Uterus (tissue), 4 donors: ENCODE measurements around the gene SERPINB2. TPM values are rescaled to one million over a fixed set of nuclear protein-coding genes. Genes with fewer than 3 reads are reported as not detected.

Experiments
- DNase-seq, 2 donors: peaks; one replicate each; pipeline ENCODE4 v3.0.0-alpha.2; 2019 to 2020
- H3K27ac ChIP-seq, 2 donors: fragments of 200-600 bp; sonication (generic); 1 replicate in 1 of 2; 2 replicates in 1 of 2; pipeline ENCODE4 v1.5.1; 2016 to 2018
- H3K27me3 ChIP-seq, 2 donors: fragments of 200-600 bp; sonication (generic); one replicate each; pipeline ENCODE4 v1.5.1; 2018 to 2019; ENCODE audit warnings: control low read depth in 1 of 2
- H3K36me3 ChIP-seq, 2 donors: fragments of 200-600 bp; sonication (generic); one replicate each; pipeline ENCODE4 v1.5.1; 2019; ENCODE audit warnings: control low read depth in 1 of 2
- H3K4me1 ChIP-seq, 2 donors: fragments of 200-600 bp; sonication (generic); one replicate each; pipeline ENCODE4 v1.5.1; 2018 to 2019; ENCODE audit warnings: control low read depth in 1 of 2
- H3K4me3 ChIP-seq, 2 donors: fragments of 200-600 bp; sonication (generic); 1 replicate in 1 of 2; 2 replicates in 1 of 2; pipeline ENCODE4 v1.5.1; 2018 to 2019; ENCODE audit warnings: mild to moderate bottlenecking in 1 of 2
- H3K9me3 ChIP-seq, 2 donors: fragments of 200-600 bp; sonication (generic); one replicate each; pipeline ENCODE4 v1.5.1; 2019; ENCODE audit warnings: control low read depth in 1 of 2
- POLR2A ChIP-seq, 2 donors: fragments of 450-650 bp; IDR thresholded peaks; one replicate each; pipeline ENCODE4 v1.6.1; 2016; ENCODE audit warnings: antibody characterized with exemption in 2 of 2, mild to moderate bottlenecking in 1 of 2, moderate library complexity in 1 of 2
- intact Hi-C: fragments of 100-400 bp; cut with DNase I; formaldehyde crosslinking; loops from one replicate; pipeline ENCODE4 v1.15.1; 2023; ENCODE audit warnings: low total_unique reads
- total RNA-seq, 4 donors: library from RNA; depleted of rRNA in 3 of 4; stranded (reverse); fragments of >200 nt in 3 of 4; gene quantifications; one replicate each; pipeline versions ENCODE4 v1.1.0 to v1.2.4, GENCODE V29; 2014 to 2023
- TF ChIP-seq, protein P1 (sequence below), 4 experiments: fragments of 200-600 bp in 2 of 4; fragments of 450-650 bp in 2 of 4; sonication (generic) in 2 of 4; IDR thresholded peaks; one replicate each; pipeline ENCODE4 v1.5.1; 2016 to 2019; ENCODE audit warnings: antibody characterized with exemption in 4 of 4, mild to moderate bottlenecking in 2 of 4, moderate library complexity in 1 of 4
- donor health status: DM: yes; HTN: yes; CAD: no.

The SERPINB2 gene
- total RNA-seq, 4 donors from 2014 or later: 0.55 to 8.2 TPM; not detected in 2

- TF ChIP-seq POLR2A (IDR thresholded peaks at IDR 0.05): no peak
- TF ChIP-seq, protein P1, sequence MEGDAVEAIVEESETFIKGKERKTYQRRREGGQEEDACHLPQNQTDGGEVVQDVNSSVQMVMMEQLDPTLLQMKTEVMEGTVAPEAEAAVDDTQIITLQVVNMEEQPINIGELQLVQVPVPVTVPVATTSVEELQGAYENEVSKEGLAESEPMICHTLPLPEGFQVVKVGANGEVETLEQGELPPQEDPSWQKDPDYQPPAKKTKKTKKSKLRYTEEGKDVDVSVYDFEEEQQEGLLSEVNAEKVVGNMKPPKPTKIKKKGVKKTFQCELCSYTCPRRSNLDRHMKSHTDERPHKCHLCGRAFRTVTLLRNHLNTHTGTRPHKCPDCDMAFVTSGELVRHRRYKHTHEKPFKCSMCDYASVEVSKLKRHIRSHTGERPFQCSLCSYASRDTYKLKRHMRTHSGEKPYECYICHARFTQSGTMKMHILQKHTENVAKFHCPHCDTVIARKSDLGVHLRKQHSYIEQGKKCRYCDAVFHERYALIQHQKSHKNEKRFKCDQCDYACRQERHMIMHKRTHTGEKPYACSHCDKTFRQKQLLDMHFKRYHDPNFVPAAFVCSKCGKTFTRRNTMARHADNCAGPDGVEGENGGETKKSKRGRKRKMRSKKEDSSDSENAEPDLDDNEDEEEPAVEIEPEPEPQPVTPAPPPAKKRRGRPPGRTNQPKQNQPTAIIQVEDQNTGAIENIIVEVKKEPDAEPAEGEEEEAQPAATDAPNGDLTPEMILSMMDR (IDR thresholded peaks at IDR 0.05): no peak
- intact Hi-C loops: no loop called here
- Histone ChIP-seq H3K9me3 (no peaks in the 10 kb centered on the region), H3K36me3 (no peaks in the 10 kb centered on the region), H3K27me3 (no peaks in the 10 kb centered on the region), H3K4me3 (no peak overlapping the region), H3K4me1 (no peaks in the 10 kb centered on the region), H3K27ac (no peak overlapping the region)
- DNase-seq: no peak
These were observed 36.9 kb upstream of the SERPINB2 start for GRCh38 chr18:63850636-63851035.

DNA sequence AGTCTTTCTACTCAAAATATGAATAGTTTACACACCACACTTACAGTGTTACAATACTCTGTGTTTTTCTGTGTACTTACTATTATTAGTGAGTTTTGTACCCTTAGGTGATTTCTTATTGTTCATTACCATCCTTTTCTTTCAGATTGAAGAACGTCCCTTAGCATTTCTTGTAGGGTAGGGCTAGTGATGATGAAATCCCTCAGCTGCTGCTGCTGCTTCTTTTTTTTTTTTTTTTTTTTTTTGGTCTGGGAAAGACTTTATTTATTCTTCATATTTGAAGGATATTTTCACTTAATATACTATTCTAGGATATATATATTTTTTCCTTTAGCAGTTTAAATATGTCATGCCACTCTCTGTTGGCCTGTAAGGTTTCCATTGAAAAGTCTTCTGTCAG is 29.0 kb upstream of the SERPINB2 start:
- no peak for DNase-seq
- H3K36me3 ChIP-seq: no peaks in the 10 kb centered on the region
- no peaks in the 10 kb centered on the region for H3K4me1 ChIP-seq
- no peak overlapping the region for H3K27ac ChIP-seq
- intact Hi-C loops: no loop called here
- H3K27me3 ChIP-seq: no peaks in the 10 kb centered on the region
- no peaks in the 10 kb centered on the region for H3K9me3 ChIP-seq
- H3K4me3 ChIP-seq: no peak overlapping the region
- TF ChIP-seq, protein P1 (IDR thresholded peaks at IDR 0.05): no peak
- TF ChIP-seq POLR2A (IDR thresholded peaks at IDR 0.05): no peak

- Histone ChIP-seq H3K27ac (no peak overlapping the region), H3K27me3 (no peaks in the 10 kb centered on the region), H3K9me3 (no peaks in the 10 kb centered on the region), H3K4me1 (no peaks in the 10 kb centered on the region), H3K4me3 (no peak overlapping the region), H3K36me3 (no peaks in the 10 kb centered on the region)
- TF ChIP-seq POLR2A (IDR thresholded peaks at IDR 0.05): no peak
- TF ChIP-seq, protein P1 (IDR thresholded peaks at IDR 0.05): no peak
- no peak for DNase-seq
- intact Hi-C loops: no loop called here
These were observed 27.6 kb upstream of the SERPINB2 start for GRCh38 chr18:63859781-63860475.

DNA sequence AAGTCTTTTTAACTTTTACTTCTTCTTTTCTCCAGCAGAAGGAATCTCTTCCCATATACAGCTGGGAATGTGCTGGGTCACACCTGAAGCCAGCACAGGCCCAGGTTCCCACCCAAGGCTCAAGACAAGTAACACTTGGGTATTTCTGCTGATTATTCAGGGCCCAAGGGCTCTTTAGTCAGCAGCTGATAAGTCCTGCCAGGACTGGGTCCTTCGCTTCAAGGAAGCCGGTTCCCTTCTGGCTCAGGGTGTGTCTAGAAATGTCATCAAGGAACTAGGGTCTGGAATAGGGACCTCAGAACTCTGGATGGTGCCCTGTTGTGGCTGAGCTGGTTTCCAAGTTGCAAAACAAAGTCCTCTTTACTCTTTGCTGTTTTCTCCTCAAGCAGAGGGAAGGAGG is 27.0 kb upstream of the SERPINB2 start:
- no peak overlapping the region for H3K27ac ChIP-seq
- no peak for DNase-seq
- H3K9me3 ChIP-seq: no peaks in the 10 kb centered on the region
- TF ChIP-seq POLR2A (IDR thresholded peaks at IDR 0.05): no peak
- TF ChIP-seq, protein P1 (IDR thresholded peaks at IDR 0.05): no peak
- H3K4me1 ChIP-seq: no peaks in the 10 kb centered on the region
- intact Hi-C loops: no loop called here
- no peaks in the 10 kb centered on the region for H3K27me3 ChIP-seq
- no peak overlapping the region for H3K4me3 ChIP-seq
- no peaks in the 10 kb centered on the region for H3K36me3 ChIP-seq

DNA sequence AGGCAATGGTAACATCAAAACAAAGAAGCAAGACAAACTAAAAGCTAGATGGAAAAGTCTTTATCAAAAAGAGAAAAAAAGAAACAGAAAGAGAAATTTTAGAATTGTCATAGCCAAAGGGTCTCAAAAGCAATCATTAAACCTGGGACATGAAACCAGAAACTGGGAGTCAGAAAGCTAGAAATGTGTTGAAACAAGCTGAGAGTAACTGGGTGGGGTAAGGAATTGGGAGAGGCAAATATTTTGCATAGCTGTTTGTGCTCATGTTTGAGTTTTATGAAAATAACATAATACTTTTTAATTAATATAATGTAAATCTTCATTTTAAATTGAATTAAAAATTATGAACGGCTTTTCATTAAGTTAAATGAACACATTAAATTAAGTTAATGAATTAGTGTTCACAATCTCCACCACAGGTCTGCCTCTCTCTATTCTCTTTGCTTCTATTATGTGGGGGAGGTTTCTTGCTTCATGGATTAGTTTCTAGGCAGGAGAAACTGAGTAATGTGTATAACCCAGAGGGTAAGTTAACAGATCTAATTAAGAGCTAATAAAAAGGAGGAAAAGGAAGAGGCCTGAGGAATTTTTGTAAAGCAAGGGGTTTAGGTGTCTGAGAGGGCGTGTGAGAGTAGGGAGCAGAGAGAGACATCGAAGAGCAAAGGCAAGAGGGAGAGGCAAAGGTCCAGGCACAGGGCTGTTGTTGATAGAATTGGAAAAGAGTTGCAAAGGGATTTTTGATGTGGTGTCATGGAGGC is 20.0 kb upstream of the SERPINB2 start:
- DNase-seq: no peak
- TF ChIP-seq POLR2A (IDR thresholded peaks at IDR 0.05): no peak
- TF ChIP-seq, protein P1 (IDR thresholded peaks at IDR 0.05): no peak
- H3K27ac ChIP-seq: no peak overlapping the region

More for the DNA sequence above, 20.0 kb upstream of the SERPINB2 start:
- Histone ChIP-seq H3K27me3 (no peaks in the 10 kb centered on the region), H3K9me3 (no peaks in the 10 kb centered on the region), H3K4me1 (no peaks in the 10 kb centered on the region), H3K4me3 (no peak overlapping the region), H3K36me3 (no peaks in the 10 kb centered on the region)
- intact Hi-C loops: no loop called here
